ENCODE measurements around the gene PTCSC3.

PTCSC3 gene

DNA sequence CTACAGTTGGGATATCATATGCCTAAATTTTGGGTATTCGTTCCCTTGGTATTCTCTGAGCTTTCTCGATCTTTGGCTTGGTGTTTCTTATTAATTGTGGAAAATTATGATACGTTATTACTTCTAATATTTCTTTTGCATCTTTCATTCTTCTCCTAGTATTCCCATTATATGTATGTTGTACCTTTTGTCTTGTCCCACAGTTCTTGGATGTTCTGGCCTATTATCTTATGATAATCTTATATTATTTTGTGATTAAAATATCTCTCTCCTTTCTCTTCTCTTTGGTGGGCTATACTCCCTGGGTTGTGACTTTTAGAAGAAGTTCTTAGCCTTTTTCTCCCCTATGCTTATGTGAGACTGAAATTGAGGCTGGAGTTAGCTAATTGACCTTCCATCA lies 25.2 kb downstream of the PTCSC3 start:
- peaks cover under 1% of the 10 kb centered on the region for H3K9me3 ChIP-seq (ENCODE audit: severe bottlenecking)
- TF ChIP-seq, protein P1, sequence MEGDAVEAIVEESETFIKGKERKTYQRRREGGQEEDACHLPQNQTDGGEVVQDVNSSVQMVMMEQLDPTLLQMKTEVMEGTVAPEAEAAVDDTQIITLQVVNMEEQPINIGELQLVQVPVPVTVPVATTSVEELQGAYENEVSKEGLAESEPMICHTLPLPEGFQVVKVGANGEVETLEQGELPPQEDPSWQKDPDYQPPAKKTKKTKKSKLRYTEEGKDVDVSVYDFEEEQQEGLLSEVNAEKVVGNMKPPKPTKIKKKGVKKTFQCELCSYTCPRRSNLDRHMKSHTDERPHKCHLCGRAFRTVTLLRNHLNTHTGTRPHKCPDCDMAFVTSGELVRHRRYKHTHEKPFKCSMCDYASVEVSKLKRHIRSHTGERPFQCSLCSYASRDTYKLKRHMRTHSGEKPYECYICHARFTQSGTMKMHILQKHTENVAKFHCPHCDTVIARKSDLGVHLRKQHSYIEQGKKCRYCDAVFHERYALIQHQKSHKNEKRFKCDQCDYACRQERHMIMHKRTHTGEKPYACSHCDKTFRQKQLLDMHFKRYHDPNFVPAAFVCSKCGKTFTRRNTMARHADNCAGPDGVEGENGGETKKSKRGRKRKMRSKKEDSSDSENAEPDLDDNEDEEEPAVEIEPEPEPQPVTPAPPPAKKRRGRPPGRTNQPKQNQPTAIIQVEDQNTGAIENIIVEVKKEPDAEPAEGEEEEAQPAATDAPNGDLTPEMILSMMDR (IDR thresholded peaks at IDR 0.05; ENCODE audit: low read depth, low read length) = no peak
- no peak overlapping the region for H3K4me3 ChIP-seq (ENCODE audit: low read depth, low read length)
- no peak overlapping the region for H3K27ac ChIP-seq
- H3K36me3 ChIP-seq = no peaks in the 10 kb centered on the region
- peaks cover 12% of the 10 kb centered on the region for H3K27me3 ChIP-seq (ENCODE audit: insufficient read depth, low read depth, severe bottlenecking)
- no peak for DNase-seq

GRCh38 chr14:36134038-36134437 lies 42.5 kb downstream of the PTCSC3 start:
- Histone ChIP-seq H3K27ac (no peak overlapping the region), H3K9me3 (ENCODE audit: severe bottlenecking) (no peaks in the 10 kb centered on the region), H3K4me3 (ENCODE audit: low read depth, low read length) (no peak overlapping the region), H3K27me3 (ENCODE audit: insufficient read depth, low read depth, severe bottlenecking) (peaks cover 52% of the 10 kb centered on the region), H3K36me3 (no peaks in the 10 kb centered on the region)
- no peak for DNase-seq
- TF ChIP-seq, protein P1 (IDR thresholded peaks at IDR 0.05; ENCODE audit: low read depth, low read length) = no peak

DNA sequence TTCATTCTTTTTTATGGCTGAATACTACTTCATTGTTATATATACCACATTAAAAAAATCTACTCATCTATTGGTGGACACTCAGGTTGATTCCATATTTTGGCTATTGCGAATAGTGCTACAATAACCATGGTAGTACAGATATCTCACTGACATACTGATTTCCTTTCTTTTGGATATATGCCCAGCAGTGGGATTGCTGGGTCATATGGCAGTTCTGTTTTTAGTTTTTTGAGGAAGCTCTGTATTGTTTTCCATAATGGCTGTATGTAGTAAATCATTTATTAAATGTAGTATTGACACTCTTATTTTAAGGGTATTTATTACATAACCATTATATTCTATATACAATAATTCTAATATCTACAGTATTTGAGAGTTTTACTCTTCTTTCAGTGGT lies 43.7 kb downstream of the PTCSC3 start:
- no peak for DNase-seq
- peaks cover 62% of the 10 kb centered on the region for H3K27me3 ChIP-seq (ENCODE audit: insufficient read depth, low read depth, severe bottlenecking)
- H3K36me3 ChIP-seq = no peaks in the 10 kb centered on the region
- no peaks in the 10 kb centered on the region for H3K9me3 ChIP-seq (ENCODE audit: severe bottlenecking)
- H3K27ac ChIP-seq = no peak overlapping the region
- H3K4me3 ChIP-seq (ENCODE audit: low read depth, low read length) = no peak overlapping the region
- TF ChIP-seq, protein P1 (IDR thresholded peaks at IDR 0.05; ENCODE audit: low read depth, low read length) = no peak

- H3K9me3 ChIP-seq (ENCODE audit: severe bottlenecking) = no peaks in the 10 kb centered on the region
- peaks cover 67% of the 10 kb centered on the region for H3K27me3 ChIP-seq (ENCODE audit: insufficient read depth, low read depth, severe bottlenecking)
- no peak overlapping the region for H3K4me3 ChIP-seq (ENCODE audit: low read depth, low read length)
- no peak for DNase-seq
- no peak overlapping the region for H3K27ac ChIP-seq
- TF ChIP-seq, protein P1 (IDR thresholded peaks at IDR 0.05; ENCODE audit: low read depth, low read length) = no peak
- H3K36me3 ChIP-seq = no peaks in the 10 kb centered on the region
These were observed 46.3 kb downstream of the PTCSC3 start for GRCh38 chr14:36130186-36130585.

DNA sequence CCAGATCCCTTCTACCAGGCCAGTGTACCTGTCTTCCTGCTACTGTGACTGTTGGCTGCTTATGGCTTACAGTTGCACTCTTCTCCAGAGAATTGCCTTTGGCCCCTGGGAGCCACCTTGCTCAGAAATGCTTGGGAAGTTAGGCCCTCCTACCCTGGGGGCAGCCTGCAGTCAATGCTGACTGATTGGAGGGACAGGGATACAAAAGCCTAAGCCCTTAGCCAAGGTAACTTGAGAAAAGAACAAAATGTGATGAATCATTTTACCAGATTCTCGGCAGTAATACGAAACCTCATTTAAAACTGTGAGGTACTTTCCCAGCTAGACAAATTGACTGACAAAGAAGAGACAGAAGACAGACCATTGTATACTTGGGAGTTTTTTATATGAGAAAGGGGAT lies 47.3 kb downstream of the PTCSC3 start:
- Histone ChIP-seq H3K27ac (no peak overlapping the region), H3K36me3 (no peaks in the 10 kb centered on the region), H3K9me3 (ENCODE audit: severe bottlenecking) (peaks cover 1% of the 10 kb centered on the region), H3K27me3 (ENCODE audit: insufficient read depth, low read depth, severe bottlenecking) (peaks cover 71% of the 10 kb centered on the region), H3K4me3 (ENCODE audit: low read depth, low read length) (no peak overlapping the region)
- TF ChIP-seq, protein P1 (IDR thresholded peaks at IDR 0.05; ENCODE audit: low read depth, low read length) = no peak
- DNase-seq = no peak

- Histone ChIP-seq H3K27ac (no peak overlapping the region), H3K36me3 (no peaks in the 10 kb centered on the region), H3K9me3 (ENCODE audit: severe bottlenecking) (no peaks in the 10 kb centered on the region), H3K27me3 (ENCODE audit: insufficient read depth, low read depth, severe bottlenecking) (peaks cover 85% of the 10 kb centered on the region), H3K4me3 (ENCODE audit: low read depth, low read length) (no peak overlapping the region)
- DNase-seq = no peak
- TF ChIP-seq, protein P1 (IDR thresholded peaks at IDR 0.05; ENCODE audit: low read depth, low read length) = no peak
These were observed 63.2 kb downstream of the PTCSC3 start for GRCh38 chr14:36113341-36113740.

Measured in WERI-Rb-1 (cell line).